HCT116 (cell line): ENCODE data around the gene DHX36. TPM values are rescaled to one million over a fixed set of nuclear protein-coding genes. Genes with fewer than 3 reads are reported as not detected.

ENCODE experiments used
- ATAC-seq: fragments of 200-7000 bp; cut with Tn5 transposase; 2 replicates; pipeline ENCODE4 v1.9.1; 2020; ENCODE audit warnings: mild to moderate bottlenecking, moderate library complexity
- BruUV-seq: library from RNA; stranded (reverse); fragments of 400-500 nt; replicated peaks from 2 replicates; lab custom pipeline; 2021; lab: Mats Ljungman, UMichigan
- CTCF ChIA-PET: fragments of 300-600 bp; sonication (Branson Sonifier 250); formaldehyde crosslinking; loops from one replicate; lab custom pipeline; 2021; ENCODE audit warnings: antibody characterized with exemption; lab: Charles Lee
- POLR2A ChIA-PET: fragments of 300-600, 350-600 bp; sonication (Branson Sonifier 250); formaldehyde crosslinking; loops from one replicate; lab custom pipeline; 2021; ENCODE audit warnings: antibody characterized with exemption; lab: Charles Lee
- RAD21 ChIA-PET, 2 experiments: fragments of 300-600 bp; sonication (Branson Sonifier 250); formaldehyde crosslinking; loops; one replicate each; lab custom pipeline; 2023; ENCODE audit warnings: low total read pairs in 2 of 2; ENCODE audit not compliant: uncharacterized antibody in 2 of 2, unreplicated experiment in 2 of 2, low non-redundant PET in 1 of 2; lab: Charles Lee
- DNase-seq: peaks from one replicate; pipeline ENCODE4 v3.0.0-alpha.2; 2010; ENCODE audit warnings: low read depth, low spot score
- H2AFZ ChIP-seq: fragments of 200-600 bp; shearing (Covaris generic), sonication (generic); 2 replicates; pipeline ENCODE4 v1.6.1; 2017; ENCODE audit warnings: low read depth, mixed run types, mixed read lengths, antibody characterized with exemption, low read length; ENCODE audit not compliant: poor library complexity, severe bottlenecking
- H3K27ac ChIP-seq: 2 replicates; pipeline ENCODE4 v1.5.1; 2012; ENCODE audit warnings: low read depth, low read length
- H3K27me3 ChIP-seq: fragments of 200-600 bp; sonication (generic); 2 replicates; pipeline ENCODE4 v1.6.1; 2016; ENCODE audit warnings: mixed run types, low read length, mixed read lengths; ENCODE audit not compliant: insufficient read depth
- H3K36me3 ChIP-seq, 2 experiments: fragments of 200-500 bp in 1 of 2; fragments of 200-600 bp in 1 of 2; sonication (Bioruptor generic) in 1 of 2; sonication (generic) in 1 of 2; 2 replicates each; pipeline versions ENCODE4 v1.5.1 to v1.6.1; 2014 to 2016; ENCODE audit warnings: low read length in 2 of 2, inconsistent platforms in 1 of 2, mixed read lengths in 1 of 2, mixed run types in 1 of 2; ENCODE audit not compliant: insufficient read depth in 2 of 2, control insufficient read depth in 1 of 2
- H3K4me1 ChIP-seq, 2 experiments: fragments of 200-600 bp in 1 of 2; sonication (generic) in 1 of 2; 2 replicates each; pipeline versions ENCODE4 v1.5.1 to v1.6.1; 2012 to 2017; ENCODE audit warnings: low read length in 2 of 2, inconsistent platforms in 1 of 2, mild to moderate bottlenecking in 1 of 2, mixed read lengths in 1 of 2, mixed run types in 1 of 2, moderate library complexity in 1 of 2; ENCODE audit not compliant: insufficient read depth in 2 of 2, control insufficient read depth in 1 of 2
- H3K4me2 ChIP-seq: fragments of 200-600 bp; sonication (generic); 2 replicates; pipeline ENCODE4 v1.6.1; 2017; ENCODE audit warnings: mixed run types, low read length, mixed read lengths
- H3K4me3 ChIP-seq, 2 experiments: fragments of 200-600 bp in 1 of 2; sonication (generic) in 1 of 2; replicated peaks in 1 of 2; 2 replicates each; pipeline ENCODE4 v1.5.1; 2011 to 2016; ENCODE audit warnings: low read length in 2 of 2, control low read depth in 1 of 2, low read depth in 1 of 2, mild to moderate bottlenecking in 1 of 2, mixed read lengths in 1 of 2, mixed run types in 1 of 2
- H3K79me2 ChIP-seq: fragments of 200-600 bp; sonication (generic); 2 replicates; pipeline ENCODE4 v1.6.1; 2017; ENCODE audit warnings: mild to moderate bottlenecking, mixed run types, low read length, moderate library complexity, mixed read lengths; ENCODE audit not compliant: insufficient read depth
- H3K9ac ChIP-seq: fragments of 200-600 bp; sonication (generic); 2 replicates; pipeline ENCODE4 v1.6.1; 2016; ENCODE audit warnings: low read length, mixed read lengths
- H3K9me2 ChIP-seq: fragments of 200-600 bp; sonication (generic), shearing (Covaris generic); 2 replicates; pipeline ENCODE4 v1.6.1; 2017; ENCODE audit warnings: mixed run types, mild to moderate bottlenecking, moderate library complexity; ENCODE audit not compliant: insufficient read depth
- H3K9me3 ChIP-seq, 2 experiments: fragments of 200-500 bp in 1 of 2; fragments of 200-600 bp in 1 of 2; sonication (Bioruptor generic) in 1 of 2; sonication (generic) in 1 of 2; 2 replicates each; pipeline ENCODE4 v1.6.1; 2014 to 2017; ENCODE audit warnings: low read length in 2 of 2, mixed read lengths in 2 of 2, inconsistent platforms in 1 of 2, low read depth in 1 of 2, mild to moderate bottlenecking in 1 of 2, mixed run types in 1 of 2, moderate library complexity in 1 of 2; ENCODE audit not compliant: control insufficient read depth in 1 of 2, insufficient read depth in 1 of 2
- H4K20me1 ChIP-seq: fragments of 200-600 bp; sonication (generic), shearing (Covaris generic); 2 replicates; pipeline ENCODE4 v1.6.1; 2017; ENCODE audit warnings: mixed run types, mild to moderate bottlenecking, moderate library complexity; ENCODE audit not compliant: insufficient read depth
- CBX3 ChIP-seq: IDR thresholded peaks from 2 replicates; pipeline ENCODE4 v1.6.1; 2012; ENCODE audit warnings: low read depth
- CEBPB ChIP-seq: IDR thresholded peaks from 2 replicates; pipeline ENCODE4 v1.6.1; 2012; ENCODE audit warnings: low read depth
- EZH2 ChIP-seq: fragments of 200-600 bp; sonication (generic); IDR thresholded peaks from 2 replicates; pipeline ENCODE4 v1.6.1; 2017; ENCODE audit warnings: antibody characterized with exemption, mixed run types
- EZH2phosphoT487 ChIP-seq: fragments of 200-600 bp; IDR thresholded peaks from 2 replicates; pipeline ENCODE4 v1.6.1; 2018; ENCODE audit warnings: antibody characterized with exemption, borderline replicate concordance
- FOSL1 ChIP-seq: IDR thresholded peaks from 2 replicates; pipeline ENCODE4 v1.6.1; 2012; ENCODE audit warnings: low read depth
- MAX ChIP-seq: IDR thresholded peaks from 2 replicates; pipeline ENCODE4 v1.6.1; 2012
- POLR2AphosphoS5 ChIP-seq: IDR thresholded peaks from 2 replicates; pipeline ENCODE4 v1.6.1; 2011; ENCODE audit warnings: mild to moderate bottlenecking, low read depth, low read length, moderate library complexity
- RAD21 ChIP-seq: IDR thresholded peaks from 2 replicates; pipeline ENCODE4 v1.6.1; 2012; ENCODE audit warnings: low read depth, mild to moderate bottlenecking
- SIN3A ChIP-seq: IDR thresholded peaks from 2 replicates; pipeline ENCODE4 v1.6.1; 2012; ENCODE audit warnings: low read depth
- SP1 ChIP-seq: IDR thresholded peaks from 2 replicates; pipeline ENCODE4 v1.6.1; 2012; ENCODE audit warnings: low read depth
- SRF ChIP-seq: IDR thresholded peaks from 2 replicates; pipeline ENCODE4 v1.6.1; 2012; ENCODE audit warnings: low read depth
- YY1 ChIP-seq: IDR thresholded peaks from 2 replicates; pipeline ENCODE4 v1.6.1; 2011; ENCODE audit warnings: low read length, low read depth, moderate library complexity, mild to moderate bottlenecking; ENCODE audit not compliant: insufficient replicate concordance; ENCODE audit errors: extremely low read depth
- ZBTB33 ChIP-seq: IDR thresholded peaks from 2 replicates; pipeline ENCODE4 v1.6.1; 2011; ENCODE audit warnings: mild to moderate bottlenecking, low read length, moderate library complexity; ENCODE audit not compliant: insufficient replicate concordance; ENCODE audit errors: extremely low read depth
- ZFX ChIP-seq: fragments of 450-650 bp; IDR thresholded peaks from 2 replicates; pipeline ENCODE4 v1.6.1; 2017
- intact Hi-C: fragments of 100-400 bp; cut with micrococcal nuclease; formaldehyde crosslinking; loops from 2 replicates; pipeline ENCODE4 v1.10.0; 2022
- total RNA-seq: library from RNA; stranded (reverse); gene quantifications from one replicate; pipeline ENCODE4 v1.2.1, GENCODE V29; 2021; ENCODE audit not compliant: unreplicated experiment
- TF ChIP-seq, protein P1 (sequence below): IDR thresholded peaks from 2 replicates; pipeline ENCODE4 v1.6.1; 2012

DHX36 gene
- total RNA-seq, 1 experiment from 2014 or later: 49.9 TPM

GRCh38 chr3:154251610-154252009 is 72.7 kb downstream of the DHX36 start:
- intact Hi-C loops: loop anchor here (10.0 kb wide), 2 partner anchors 257 to 1227 kb away; no protein-coding TSS in a partner anchor
- Histone ChIP-seq H3K36me3 (peaks cover 4 to 11% of the 10 kb centered on the region in 2 experiments; a peak in 3 of 4 replicates), H3K79me2 (no peaks in the 10 kb centered on the region), H3K27ac (no peak overlapping the region), H3K9me3 (no peaks in the 10 kb centered on the region), H3K9me2 (no peaks in the 10 kb centered on the region), H4K20me1 (no peaks in the 10 kb centered on the region), H3K4me2 (no peak overlapping the region), H3K4me3 (no peak overlapping the region), H3K4me1 (no peaks in the 10 kb centered on the region), H2AFZ (no peak overlapping the region), H3K27me3 (no peaks in the 10 kb centered on the region), H3K9ac (no peak overlapping the region)
- TF ChIP-seq ZFX (no peak), SP1 (no peak), SRF (no peak), YY1 (no peak), POLR2AphosphoS5 (no peak), RAD21 (no peak), CBX3 (no peak), SIN3A (no peak), MAX (no peak), FOSL1 (no peak), CEBPB (no peak), ZBTB33 (no peak), EZH2phosphoT487 (no peak), EZH2 (no peak)
- TF ChIP-seq, protein P1, sequence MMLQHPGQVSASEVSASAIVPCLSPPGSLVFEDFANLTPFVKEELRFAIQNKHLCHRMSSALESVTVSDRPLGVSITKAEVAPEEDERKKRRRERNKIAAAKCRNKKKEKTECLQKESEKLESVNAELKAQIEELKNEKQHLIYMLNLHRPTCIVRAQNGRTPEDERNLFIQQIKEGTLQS: no peak
- DNase-seq (no peak), ATAC-seq (no peak)
- CTCF ChIA-PET: no interaction called here
- RAD21 ChIA-PET: no interaction called here
- POLR2A ChIA-PET: no interaction called here
- no TSS peak for BruUV-seq
